Stomach (tissue), 9 donors: Measurements from ENCODE around the gene TIMM44. TPM values are rescaled to one million over a fixed set of nuclear protein-coding genes. Genes with fewer than 3 reads are reported as not detected.
A peak's percentile ranks its signal among the peaks of the same experiment; 100 is the strongest.

Source experiments
- DNase-seq, 2 donors: peaks; one replicate each; pipeline versions ENCODE4 v3.0.0 to v3.0.0-alpha.2; 2013 to 2019
- H3K27ac ChIP-seq, 5 donors: fragments of 200-600 bp in 4 of 5; sonication (generic) in 4 of 5; one replicate each; pipeline ENCODE4 v1.5.1; 2013 to 2019; ENCODE audit warnings: mild to moderate bottlenecking in 1 of 5, moderate library complexity in 1 of 5
- H3K27me3 ChIP-seq, 3 donors: fragments of 200-600 bp; sonication (generic); one replicate each; pipeline ENCODE4 v1.5.1; 2017 to 2019; ENCODE audit warnings: mixed run types in 1 of 3
- H3K36me3 ChIP-seq, 4 donors: fragments of 200-600 bp; sonication (generic); 1 replicate in 3 of 4; 2 replicates in 1 of 4; pipeline ENCODE4 v1.5.1; 2016 to 2019
- H3K4me1 ChIP-seq, 4 donors: fragments of 200-600 bp; sonication (generic); one replicate each; pipeline ENCODE4 v1.5.1; 2016 to 2019
- H3K4me3 ChIP-seq, 4 donors: fragments of 200-600 bp; sonication (generic) in 3 of 4; one replicate each; pipeline ENCODE4 v1.5.1; 2016 to 2019; ENCODE audit warnings: mild to moderate bottlenecking in 1 of 4
- H3K9me3 ChIP-seq, 4 donors: fragments of 200-600 bp; sonication (generic); one replicate each; pipeline ENCODE4 v1.5.1; 2016 to 2019
- EP300 ChIP-seq: sonication (generic); formaldehyde crosslinking; IDR thresholded peaks from one replicate; pipeline ENCODE4 v1.6.1; 2017; ENCODE audit warnings: antibody characterized with exemption
- POLR2A ChIP-seq, 4 donors: fragments of 450-650 bp; IDR thresholded peaks; one replicate each; pipeline ENCODE4 v1.6.1; 2016; ENCODE audit warnings: antibody characterized with exemption in 4 of 4, control low read depth in 2 of 4, mild to moderate bottlenecking in 1 of 4, moderate library complexity in 1 of 4
- POLR2AphosphoS5 ChIP-seq, 3 donors: sonication (generic); formaldehyde crosslinking; IDR thresholded peaks; one replicate each; pipeline ENCODE4 v1.6.1; 2016; ENCODE audit warnings: antibody characterized with exemption in 3 of 3
- WGBS, 5 donors: extraction: QIAGEN DNeasy Blood & Tissue Kit in 3 of 5; methylation state at CpG; one replicate each; pipeline versions ENCODE4 v1.1.5 to v1.1.7; 2013 to 2018; 5-methylcytosine and 5-hydroxymethylcytosine counted together
- intact Hi-C: fragments of 100-400 bp; cut with DNase I; formaldehyde crosslinking; loops from one replicate; pipeline ENCODE4 v1.15.1; 2023; ENCODE audit warnings: low total_unique reads
- polyA plus RNA-seq, 3 donors: library from polyadenylated mRNA; stranded (reverse); fragments of 200-250 nt; gene quantifications; one replicate each; pipeline ENCODE4 v1.2.3, GENCODE V29; 2013
- total RNA-seq, 5 donors: library from RNA; depleted of rRNA; stranded (reverse); fragments of >200 nt; gene quantifications; one replicate each; pipeline versions ENCODE4 v1.1.0 to v1.2.3, GENCODE V29; 2014 to 2016
- TF ChIP-seq, protein P1 (sequence below), 7 experiments: fragments of 450-650 bp in 4 of 7; fragments of 200-600 bp in 3 of 7; sonication (generic) in 3 of 7; IDR thresholded peaks; one replicate each; pipeline ENCODE4 v1.5.1; 2016 to 2019; ENCODE audit warnings: antibody characterized with exemption in 7 of 7, control low read depth in 2 of 7, mild to moderate bottlenecking in 1 of 7
- donor health status: healthy with polysubstance abuse.
- donor health status: Bipolar disorder and iron deficiency.
- donor health status: healthy.

Gene TIMM44
- total and polyA plus RNA-seq, 8 donors = 41.0 to 123 (median 52.8) TPM

DNA sequence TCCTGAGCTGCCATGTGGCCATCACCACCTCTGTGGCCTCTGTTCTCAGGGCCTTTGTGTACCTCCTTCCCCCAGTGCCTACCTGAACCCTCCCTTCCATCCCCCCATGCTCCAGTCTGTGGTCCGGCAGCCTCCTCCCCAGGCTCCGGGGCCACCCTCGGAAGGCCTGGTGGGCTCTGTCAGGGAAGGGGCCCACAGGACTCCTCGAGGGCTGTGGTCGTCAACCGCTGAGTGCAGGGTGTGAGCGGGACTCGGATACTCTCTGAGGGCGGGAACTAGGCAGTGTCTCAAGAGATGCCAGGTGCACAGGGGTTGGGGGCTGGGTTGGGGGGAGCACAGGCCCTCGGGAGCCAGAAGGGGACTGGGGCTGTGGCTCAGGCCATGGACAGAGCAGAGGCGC is 35.9 kb downstream of the TIMM44 start:
- Histone ChIP-seq H3K4me3 (no peak overlapping the region), H3K9me3 (no peaks in the 10 kb centered on the region), H3K27me3 (peaks cover 0 to 16% (median 0%) of the 10 kb centered on the region in 3 donors), H3K36me3 (peaks cover 40 to 69% (median 64%) of the 10 kb centered on the region in 4 donors), H3K4me1 (peaks cover 29 to 53% (median 40%) of the 10 kb centered on the region in 4 donors), H3K27ac (no peak overlapping the region)
- no peak for DNase-seq
- intact Hi-C loops = no loop called here
- WGBS, 5 donors = 87 to 93% (median 92%) methylated on average over 11 of the region's 11 CpGs
- TF ChIP-seq, protein P1, sequence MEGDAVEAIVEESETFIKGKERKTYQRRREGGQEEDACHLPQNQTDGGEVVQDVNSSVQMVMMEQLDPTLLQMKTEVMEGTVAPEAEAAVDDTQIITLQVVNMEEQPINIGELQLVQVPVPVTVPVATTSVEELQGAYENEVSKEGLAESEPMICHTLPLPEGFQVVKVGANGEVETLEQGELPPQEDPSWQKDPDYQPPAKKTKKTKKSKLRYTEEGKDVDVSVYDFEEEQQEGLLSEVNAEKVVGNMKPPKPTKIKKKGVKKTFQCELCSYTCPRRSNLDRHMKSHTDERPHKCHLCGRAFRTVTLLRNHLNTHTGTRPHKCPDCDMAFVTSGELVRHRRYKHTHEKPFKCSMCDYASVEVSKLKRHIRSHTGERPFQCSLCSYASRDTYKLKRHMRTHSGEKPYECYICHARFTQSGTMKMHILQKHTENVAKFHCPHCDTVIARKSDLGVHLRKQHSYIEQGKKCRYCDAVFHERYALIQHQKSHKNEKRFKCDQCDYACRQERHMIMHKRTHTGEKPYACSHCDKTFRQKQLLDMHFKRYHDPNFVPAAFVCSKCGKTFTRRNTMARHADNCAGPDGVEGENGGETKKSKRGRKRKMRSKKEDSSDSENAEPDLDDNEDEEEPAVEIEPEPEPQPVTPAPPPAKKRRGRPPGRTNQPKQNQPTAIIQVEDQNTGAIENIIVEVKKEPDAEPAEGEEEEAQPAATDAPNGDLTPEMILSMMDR (IDR thresholded peaks at IDR 0.05) = no peak
- TF ChIP-seq POLR2AphosphoS5 (IDR thresholded peaks at IDR 0.05) (no peak), EP300 (no peak), POLR2A (IDR thresholded peaks at IDR 0.05) (no peak)

DNA sequence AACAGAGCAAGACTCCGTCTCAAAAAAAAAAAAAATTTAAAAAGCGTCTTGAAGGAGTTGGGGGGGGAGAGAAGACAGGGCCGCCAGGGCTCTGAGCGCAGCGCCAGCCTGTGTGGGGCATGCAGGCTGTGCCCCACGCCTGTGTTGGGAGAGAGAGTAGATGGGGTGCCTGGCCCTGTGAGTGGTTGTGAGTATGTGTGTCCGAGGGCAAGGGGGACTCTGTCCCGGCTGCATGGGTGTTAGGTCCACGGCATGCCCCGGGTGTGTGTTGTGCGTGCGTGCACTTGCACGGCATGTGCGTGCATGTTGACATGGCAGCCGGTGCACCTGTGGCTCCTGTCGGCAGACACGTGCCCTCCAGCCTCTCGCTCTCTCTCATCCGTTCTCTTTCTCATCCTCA is 36.3 kb downstream of the TIMM44 start:
- 87 to 93% (median 90%) methylated on average over 19 of the region's 19 CpGs for WGBS, 5 donors
- H3K9me3 ChIP-seq = no peaks in the 10 kb centered on the region
- H3K4me1 ChIP-seq = peaks cover 29 to 57% (median 44%) of the 10 kb centered on the region in 4 donors
- TF ChIP-seq POLR2A (IDR thresholded peaks at IDR 0.05) (no peak), POLR2AphosphoS5 (IDR thresholded peaks at IDR 0.05) (no peak), EP300 (no peak)
- TF ChIP-seq, protein P1 (IDR thresholded peaks at IDR 0.05) = no peak
- peaks cover 0 to 14% (median 0%) of the 10 kb centered on the region in 3 donors for H3K27me3 ChIP-seq
- peaks cover 36 to 65% (median 59%) of the 10 kb centered on the region in 4 donors for H3K36me3 ChIP-seq
- DNase-seq = no peak
- H3K4me3 ChIP-seq = no peak overlapping the region
- H3K27ac ChIP-seq = no peak overlapping the region
- intact Hi-C loops = no loop called here

DNA sequence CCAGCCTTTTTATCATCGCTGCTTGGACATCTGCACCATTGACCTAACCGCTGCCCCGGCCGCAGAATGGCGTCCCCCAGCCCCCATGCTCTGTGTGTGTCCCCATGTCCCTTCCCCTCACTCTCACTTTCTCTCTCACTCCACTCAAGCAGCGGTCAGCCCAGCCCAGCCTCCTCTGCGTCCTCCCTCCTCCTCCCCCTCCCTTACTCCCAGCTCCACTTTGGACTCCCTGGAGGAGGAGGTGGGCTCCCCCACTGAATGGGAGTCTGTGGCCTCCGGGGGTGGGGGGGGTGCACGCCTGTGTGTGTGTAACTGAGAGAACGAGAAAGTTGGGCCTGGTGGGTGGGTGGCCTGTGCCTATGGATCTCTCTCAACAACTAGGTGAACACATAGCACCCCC is 37.6 kb downstream of the TIMM44 start:
- Histone ChIP-seq H3K36me3 (peaks cover 23 to 52% (median 47%) of the 10 kb centered on the region in 4 donors), H3K27ac (no peak overlapping the region), H3K4me3 (peak overlapping the region in 2 of 4 donors; percentile 95 to 98), H3K4me1 (peaks cover 29 to 57% (median 45%) of the 10 kb centered on the region in 4 donors), H3K9me3 (no peaks in the 10 kb centered on the region), H3K27me3 (peaks cover 0 to 4% (median 0%) of the 10 kb centered on the region in 3 donors)
- peak in 1 of 2 donors; percentile 13 for DNase-seq
- intact Hi-C loops = no loop called here
- TF ChIP-seq POLR2AphosphoS5 (IDR thresholded peaks at IDR 0.05) = no peak
- TF ChIP-seq EP300 = no peak
- TF ChIP-seq POLR2A (IDR thresholded peaks at IDR 0.05) = no peak
- TF ChIP-seq, protein P1 (IDR thresholded peaks at IDR 0.05) = no peak
- WGBS, 5 donors = 80 to 91% (median 86%) methylated on average over 10 of the region's 10 CpGs

DNA sequence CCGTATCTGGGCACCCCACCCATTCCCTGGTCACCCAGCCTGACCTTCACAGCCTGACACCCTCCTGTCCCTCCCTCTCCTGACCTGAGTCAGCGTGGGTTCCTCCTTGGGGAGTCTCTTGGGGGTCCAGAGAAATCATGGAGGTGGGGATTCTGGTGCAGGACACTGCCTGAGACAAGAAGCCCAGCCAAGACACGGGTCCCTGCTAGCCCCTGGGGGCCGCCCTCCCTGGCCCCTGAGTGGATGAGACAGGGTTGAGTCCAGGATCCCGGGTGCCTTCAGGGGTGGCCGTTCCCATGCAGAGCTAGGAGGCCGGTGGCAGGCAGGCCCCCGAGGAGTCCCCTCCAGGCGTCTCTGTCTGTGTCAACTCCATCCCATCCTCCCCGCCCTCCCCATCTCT is 38.2 kb downstream of the TIMM44 start:
- 64 to 78% (median 74%) methylated on average over 9 to 10 of the region's 10 CpGs for WGBS, 5 donors
- Histone ChIP-seq H3K4me3 (peak overlapping the region in 3 of 4 donors; percentile 87 to 98 (median 95)), H3K36me3 (peaks cover 17 to 47% (median 43%) of the 10 kb centered on the region in 4 donors)

More for the DNA sequence above, 38.2 kb downstream of the TIMM44 start:
- H3K9me3 ChIP-seq = no peaks in the 10 kb centered on the region
- H3K27ac ChIP-seq = no peak overlapping the region
- peaks cover 29 to 57% (median 45%) of the 10 kb centered on the region in 4 donors for H3K4me1 ChIP-seq
- intact Hi-C loops = no loop called here
- peak in 1 of 2 donors; percentile 23 for DNase-seq
- no peaks in the 10 kb centered on the region for H3K27me3 ChIP-seq
- TF ChIP-seq EP300 (no peak), POLR2A (IDR thresholded peaks at IDR 0.05) (no peak), POLR2AphosphoS5 (IDR thresholded peaks at IDR 0.05) (no peak)
- TF ChIP-seq, protein P1 (IDR thresholded peaks at IDR 0.05) = no peak
